Sigmoid colon (tissue), 7 donors: ENCODE results near the gene SMIM29. TPM values are rescaled to one million over a fixed set of nuclear protein-coding genes. Genes with fewer than 3 reads are reported as not detected.
"Not testable (repeated sequence)": the region's sequence is repeated elsewhere in the genome, so short reads cannot be mapped to it uniquely, and the experiment has no call there.

Experiments
- DNase-seq: peaks from one replicate; pipeline ENCODE4 v3.0.0-alpha.2; 2019
- H3K27ac ChIP-seq, 4 donors: fragments of 200-600 bp; sonication (generic); one replicate each; pipeline ENCODE4 v1.5.1; 2016 to 2019; ENCODE audit warnings: mild to moderate bottlenecking in 1 of 4
- H3K27me3 ChIP-seq, 3 donors: fragments of 200-600 bp; sonication (generic); one replicate each; pipeline ENCODE4 v1.5.1; 2019; ENCODE audit warnings: mild to moderate bottlenecking in 1 of 3
- H3K36me3 ChIP-seq, 4 donors: fragments of 200-600 bp; sonication (generic); one replicate each; pipeline ENCODE4 v1.5.1; 2016 to 2019
- H3K4me1 ChIP-seq, 4 donors: fragments of 200-600 bp; sonication (generic); one replicate each; pipeline ENCODE4 v1.5.1; 2017 to 2019
- H3K4me3 ChIP-seq, 4 donors: fragments of 200-600 bp; sonication (generic); one replicate each; pipeline ENCODE4 v1.5.1; 2017 to 2019; ENCODE audit warnings: mild to moderate bottlenecking in 2 of 4, moderate library complexity in 1 of 4
- H3K9me3 ChIP-seq, 4 donors: fragments of 200-600 bp in 3 of 4; sonication (generic) in 3 of 4; one replicate each; pipeline versions ENCODE4 v1.5.1 to v1.6.1; 2013 to 2019
- EP300 ChIP-seq, 4 donors: sonication (generic); formaldehyde crosslinking; IDR thresholded peaks; one replicate each; pipeline ENCODE4 v1.6.1; 2017; ENCODE audit warnings: antibody characterized with exemption in 4 of 4
- POLR2A ChIP-seq, 2 donors: fragments of 450-650 bp; IDR thresholded peaks; one replicate each; pipeline ENCODE4 v1.6.1; 2016; ENCODE audit warnings: antibody characterized with exemption in 2 of 2, mild to moderate bottlenecking in 2 of 2, moderate library complexity in 2 of 2
- POLR2AphosphoS5 ChIP-seq, 4 donors: sonication (generic); formaldehyde crosslinking; IDR thresholded peaks; one replicate each; pipeline ENCODE4 v1.6.1; 2017; ENCODE audit warnings: antibody characterized with exemption in 4 of 4
- WGBS, 2 donors: extraction: QIAGEN DNeasy Blood & Tissue Kit; methylation state at CpG; one replicate each; pipeline ENCODE4 v1.1.7; 2013; 5-methylcytosine and 5-hydroxymethylcytosine counted together
- intact Hi-C: fragments of 100-400 bp; cut with DNase I; formaldehyde crosslinking; loops from one replicate; pipeline ENCODE4 v1.15.1; 2023
- polyA plus RNA-seq, 3 donors: library from polyadenylated mRNA; stranded (reverse); fragments of 200-250 nt; gene quantifications; one replicate each; pipeline ENCODE4 v1.2.3, GENCODE V29; 2013
- total RNA-seq, 4 donors: library from RNA; depleted of rRNA; stranded (reverse); fragments of >200 nt; gene quantifications; one replicate each; pipeline ENCODE4 v1.1.0, GENCODE V29; 2016
- TF ChIP-seq, protein P1 (sequence below), 4 experiments: fragments of 450-650 bp in 3 of 4; fragments of 200-600 bp in 1 of 4; IDR thresholded peaks; one replicate each; pipeline ENCODE4 v1.5.1; 2016 to 2019; ENCODE audit warnings: antibody characterized with exemption in 4 of 4, mild to moderate bottlenecking in 3 of 4, moderate library complexity in 2 of 4
- donor health status: healthy with polysubstance abuse.
- donor health status: Bipolar disorder and iron deficiency.
- donor health status: healthy.

The SMIM29 gene
- total and polyA plus RNA-seq, 7 donors: 16.8 to 39.0 (median 23.7) TPM

DNA sequence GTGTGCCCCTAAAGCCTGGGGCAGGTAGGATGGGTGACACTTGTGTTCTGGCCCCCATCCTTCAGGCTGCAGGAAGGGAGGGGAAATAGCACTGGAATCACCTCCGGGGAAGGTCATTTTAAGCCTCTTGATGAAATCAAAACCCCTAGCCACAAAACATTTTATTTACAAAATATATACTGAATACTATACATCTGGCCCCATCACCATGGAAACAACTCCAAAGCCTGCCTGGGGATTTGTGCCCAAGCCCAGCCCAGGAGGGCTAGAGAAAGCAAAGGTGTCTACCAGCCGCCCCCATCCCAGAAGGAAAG, 2.6 kb downstream of the SMIM29 start:
- intact Hi-C loops: loop anchor here (5.0 kb wide), 1 partner anchor 281 kb away; no protein-coding TSS in a partner anchor
- no peaks in the 10 kb centered on the region for H3K27me3 ChIP-seq
- WGBS, 2 donors: 67 to 71% methylated on average over 2 of the region's 2 CpGs
- no peaks in the 10 kb centered on the region for H3K9me3 ChIP-seq
- DNase-seq: no peak
- H3K36me3 ChIP-seq: no peaks in the 10 kb centered on the region
- no peak overlapping the region for H3K4me3 ChIP-seq
- TF ChIP-seq, protein P1, sequence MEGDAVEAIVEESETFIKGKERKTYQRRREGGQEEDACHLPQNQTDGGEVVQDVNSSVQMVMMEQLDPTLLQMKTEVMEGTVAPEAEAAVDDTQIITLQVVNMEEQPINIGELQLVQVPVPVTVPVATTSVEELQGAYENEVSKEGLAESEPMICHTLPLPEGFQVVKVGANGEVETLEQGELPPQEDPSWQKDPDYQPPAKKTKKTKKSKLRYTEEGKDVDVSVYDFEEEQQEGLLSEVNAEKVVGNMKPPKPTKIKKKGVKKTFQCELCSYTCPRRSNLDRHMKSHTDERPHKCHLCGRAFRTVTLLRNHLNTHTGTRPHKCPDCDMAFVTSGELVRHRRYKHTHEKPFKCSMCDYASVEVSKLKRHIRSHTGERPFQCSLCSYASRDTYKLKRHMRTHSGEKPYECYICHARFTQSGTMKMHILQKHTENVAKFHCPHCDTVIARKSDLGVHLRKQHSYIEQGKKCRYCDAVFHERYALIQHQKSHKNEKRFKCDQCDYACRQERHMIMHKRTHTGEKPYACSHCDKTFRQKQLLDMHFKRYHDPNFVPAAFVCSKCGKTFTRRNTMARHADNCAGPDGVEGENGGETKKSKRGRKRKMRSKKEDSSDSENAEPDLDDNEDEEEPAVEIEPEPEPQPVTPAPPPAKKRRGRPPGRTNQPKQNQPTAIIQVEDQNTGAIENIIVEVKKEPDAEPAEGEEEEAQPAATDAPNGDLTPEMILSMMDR (IDR thresholded peaks at IDR 0.05): no peak
- TF ChIP-seq POLR2A (IDR thresholded peaks at IDR 0.05): no peak
- TF ChIP-seq POLR2AphosphoS5 (IDR thresholded peaks at IDR 0.05): no peak
- TF ChIP-seq EP300 (IDR thresholded peaks at IDR 0.05): no peak
- peaks cover 0 to 39% (median 29%) of the 10 kb centered on the region in 4 donors for H3K4me1 ChIP-seq
- H3K27ac ChIP-seq: no peak overlapping the region

DNA sequence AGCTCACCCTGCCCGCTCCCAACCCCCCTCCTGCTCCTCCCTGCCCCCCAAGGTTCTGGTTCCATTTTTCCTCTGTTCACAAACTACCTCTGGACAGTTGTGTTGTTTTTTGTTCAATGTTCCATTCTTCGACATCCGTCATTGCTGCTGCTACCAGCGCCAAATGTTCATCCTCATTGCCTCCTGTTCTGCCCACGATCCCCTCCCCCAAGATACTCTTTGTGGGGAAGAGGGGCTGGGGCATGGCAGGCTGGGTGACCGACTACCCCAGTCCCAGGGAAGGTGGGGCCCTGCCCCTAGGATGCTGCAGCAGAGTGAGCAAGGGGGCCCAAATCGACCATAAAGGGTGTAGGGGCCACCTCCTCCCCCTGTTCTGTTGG, 3.1 kb downstream of the SMIM29 start:
- H3K9me3 ChIP-seq, H3K27ac ChIP-seq, H3K36me3 ChIP-seq, H3K4me3 ChIP-seq, H3K27me3 ChIP-seq: not testable (repeated sequence)
- intact Hi-C loops: loop anchor here (5.0 kb wide), 1 partner anchor 282 kb away; no protein-coding TSS in a partner anchor
- H3K4me1 ChIP-seq: peaks cover 0 to 39% (median 29%) of the 10 kb centered on the region in 4 donors
- peak; percentile 53 for DNase-seq
- WGBS, 2 donors: 83 to 89% methylated on average over 7 of the region's 7 CpGs

DNA sequence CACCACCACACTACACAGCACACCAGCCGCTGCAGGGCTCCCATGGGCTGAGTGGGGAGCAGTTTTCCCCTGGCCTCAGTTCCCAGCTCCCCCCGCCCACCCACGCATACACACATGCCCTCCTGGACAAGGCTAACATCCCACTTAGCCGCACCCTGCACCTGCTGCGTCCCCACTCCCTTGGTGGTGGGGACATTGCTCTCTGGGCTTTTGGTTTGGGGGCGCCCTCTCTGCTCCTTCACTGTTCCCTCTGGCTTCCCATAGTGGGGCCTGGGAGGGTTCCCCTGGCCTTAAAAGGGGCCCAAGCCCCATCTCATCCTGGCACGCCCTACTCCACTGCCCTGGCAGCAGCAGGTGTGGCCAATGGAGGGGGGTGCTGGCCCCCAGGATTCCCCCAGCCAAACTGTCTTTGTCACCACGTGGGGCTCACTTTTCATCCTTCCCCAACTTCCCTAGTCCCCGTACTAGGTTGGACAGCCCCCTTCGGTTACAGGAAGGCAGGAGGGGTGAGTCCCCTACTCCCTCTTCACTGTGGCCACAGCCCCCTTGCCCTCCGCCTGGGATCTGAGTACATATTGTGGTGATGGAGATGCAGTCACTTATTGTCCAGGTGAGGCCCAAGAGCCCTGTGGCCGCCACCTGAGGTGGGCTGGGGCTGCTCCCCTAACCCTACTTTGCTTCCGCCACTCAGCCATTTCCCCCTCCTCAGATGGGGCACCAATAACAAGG, 3.6 kb downstream of the SMIM29 start:
- Histone ChIP-seq H3K27ac (peak overlapping the region in 2 of 4 donors; percentile 71 to 73), H3K4me1 (peaks cover 0 to 39% (median 29%) of the 10 kb centered on the region in 4 donors)
- 78 to 85% methylated on average over 12 to 13 of the region's 13 CpGs for WGBS, 2 donors
- not testable (repeated sequence) for H3K9me3 ChIP-seq, H3K4me3 ChIP-seq, H3K36me3 ChIP-seq, H3K27me3 ChIP-seq
- peak; percentile 40 for DNase-seq
- intact Hi-C loops: loop anchor here (5.0 kb wide), 1 partner anchor 282 kb away; no protein-coding TSS in a partner anchor

DNA sequence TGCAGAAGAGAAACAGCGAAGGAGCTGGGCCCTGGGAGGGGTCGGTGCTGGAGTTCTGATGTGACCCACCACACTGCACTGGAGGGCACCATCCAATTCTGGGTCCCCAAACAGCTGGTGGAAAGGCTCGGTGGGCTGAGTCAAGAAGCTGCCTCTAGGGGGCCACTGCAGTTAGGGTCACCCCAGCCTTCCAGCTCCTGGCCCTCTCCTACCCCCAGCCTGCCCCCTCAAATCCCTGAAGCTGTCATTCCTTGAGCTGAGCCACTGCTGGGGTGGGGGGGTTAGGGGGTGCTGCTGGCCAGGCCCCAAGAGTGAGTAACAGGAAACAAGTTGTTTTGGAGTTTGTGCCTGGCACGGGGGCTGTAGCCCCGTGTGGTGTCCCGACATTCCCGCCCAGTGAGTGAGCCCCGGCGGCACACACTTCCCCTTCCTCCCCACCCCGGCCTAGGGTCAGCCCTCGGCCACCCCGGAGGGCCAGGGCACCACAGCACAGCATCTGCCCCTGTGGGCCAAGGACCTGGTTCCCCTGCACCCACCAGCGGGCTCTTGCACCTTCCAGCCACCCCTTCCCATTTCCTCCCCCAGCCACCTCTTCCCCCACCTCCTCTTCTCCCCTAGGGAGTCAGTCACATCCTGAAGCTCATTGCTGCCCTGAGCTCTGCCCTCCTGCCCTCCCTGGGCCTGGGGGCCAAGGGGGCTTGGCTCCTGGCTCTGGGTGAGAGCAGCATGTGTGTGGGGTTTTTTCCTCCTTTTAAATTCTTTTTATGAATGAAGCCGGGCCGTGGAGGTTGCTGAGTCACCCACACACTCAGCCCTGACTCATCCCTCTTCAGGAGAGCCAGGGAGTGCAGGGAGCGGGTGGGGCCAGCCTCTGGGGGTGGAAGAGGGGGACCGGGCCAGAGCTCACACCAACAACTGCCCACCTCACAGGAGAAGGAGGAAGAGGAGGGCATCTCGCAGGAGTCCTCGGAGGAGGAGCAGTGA, 4.6 kb downstream of the SMIM29 start:
- Histone ChIP-seq H3K4me1 (peaks cover 0 to 31% (median 25%) of the 10 kb centered on the region in 4 donors), H3K27ac (peak overlapping the region; percentile 45 to 73 (median 64)), H3K36me3 (peaks cover 0 to 4% (median 0%) of the 10 kb centered on the region in 4 donors), H3K4me3 (no peak overlapping the region), H3K27me3 (no peaks in the 10 kb centered on the region), H3K9me3 (no peaks in the 10 kb centered on the region)
- TF ChIP-seq, protein P1 (IDR thresholded peaks at IDR 0.05): no peak
- TF ChIP-seq POLR2A (IDR thresholded peaks at IDR 0.05): no peak
- peak in 1 of 4 donors; percentile 6 for TF ChIP-seq POLR2AphosphoS5 (IDR thresholded peaks at IDR 0.05)
- intact Hi-C loops: no loop called here
- 54 to 59% methylated on average over 19 of the region's 19 CpGs for WGBS, 2 donors
- DNase-seq: peak; percentile 89

DNA sequence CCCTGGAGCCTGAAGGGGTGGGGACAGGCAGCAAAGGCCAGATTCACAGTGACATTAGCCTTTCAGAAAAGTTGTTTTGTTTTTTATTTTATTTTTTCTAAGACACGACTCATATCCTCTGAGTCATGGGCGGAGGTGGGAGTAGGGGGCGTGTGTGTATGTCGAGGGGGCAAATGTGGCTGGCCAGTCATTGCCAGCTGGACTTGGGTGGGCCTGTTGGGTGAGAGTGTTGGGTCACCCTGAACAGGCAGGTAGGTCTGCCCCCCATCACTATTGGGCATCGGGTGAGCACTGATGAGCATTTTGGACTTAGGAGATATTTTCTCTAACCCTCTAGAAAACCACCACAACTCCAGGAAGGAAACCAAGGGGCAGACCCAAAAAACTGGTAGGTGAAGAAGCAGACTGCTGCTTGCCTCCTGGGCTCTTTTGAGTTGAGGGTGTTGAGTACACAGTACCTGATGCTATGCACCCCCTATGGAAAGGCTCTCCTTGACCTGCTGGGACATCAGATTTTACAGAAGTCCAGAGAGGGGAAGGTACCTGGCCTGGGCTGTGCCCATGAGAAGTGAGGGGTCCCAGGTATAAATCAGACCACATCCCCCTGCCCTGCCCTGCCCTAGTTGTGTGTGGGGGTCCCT, 5.6 kb downstream of the SMIM29 start:
- Histone ChIP-seq H3K36me3 (peaks cover 0 to 4% (median 0%) of the 10 kb centered on the region in 4 donors), H3K9me3 (no peaks in the 10 kb centered on the region), H3K4me1 (peaks cover 0 to 30% (median 23%) of the 10 kb centered on the region in 4 donors), H3K4me3 (no peak overlapping the region), H3K27ac (peak overlapping the region in 1 of 4 donors; percentile 73), H3K27me3 (no peaks in the 10 kb centered on the region)
- DNase-seq: peak; percentile 56
- 71 to 72% methylated on average over 5 of the region's 5 CpGs for WGBS, 2 donors
- TF ChIP-seq POLR2A (IDR thresholded peaks at IDR 0.05): no peak
- no peak for TF ChIP-seq POLR2AphosphoS5 (IDR thresholded peaks at IDR 0.05)
- TF ChIP-seq, protein P1 (IDR thresholded peaks at IDR 0.05): no peak
- no peak for TF ChIP-seq EP300 (IDR thresholded peaks at IDR 0.05)
- intact Hi-C loops: no loop called here
